DOHH2 (cell line): ENCODE data around the gene UTS2R.

Experiments
- H3F3A ChIP-seq: fragments of 200-600 bp; sonication (generic), shearing (Covaris generic); 2 replicates; pipeline ENCODE4 v1.6.0; 2016; ENCODE audit warnings: antibody characterized with exemption, mild to moderate bottlenecking; ENCODE audit not compliant: control insufficient read depth, insufficient read depth
- H3K27ac ChIP-seq: fragments of 200-600 bp; sonication (generic); 2 replicates; pipeline ENCODE4 v1.5.1; 2014; ENCODE audit warnings: low read depth, mild to moderate bottlenecking, low read length, moderate library complexity
- H3K27me3 ChIP-seq: fragments of 200-600 bp; sonication (generic); 2 replicates; pipeline ENCODE4 v1.6.1; 2014; ENCODE audit warnings: mild to moderate bottlenecking, low read length, mixed read lengths; ENCODE audit not compliant: control insufficient read depth
- H3K36me3 ChIP-seq: fragments of 200-600 bp; sonication (generic); 2 replicates; pipeline ENCODE4 v1.6.1; 2014; ENCODE audit warnings: mild to moderate bottlenecking, low read length, moderate library complexity, mixed read lengths; ENCODE audit not compliant: control insufficient read depth
- H3K4me1 ChIP-seq: fragments of 200-600 bp; sonication (generic); 2 replicates; pipeline ENCODE4 v1.6.1; 2014; ENCODE audit warnings: mild to moderate bottlenecking, low read length, mixed read lengths; ENCODE audit not compliant: control insufficient read depth
- H3K4me2 ChIP-seq: fragments of 200-600 bp; sonication (generic); 2 replicates; pipeline ENCODE4 v1.6.0; 2014; ENCODE audit warnings: mild to moderate bottlenecking, low read length, moderate library complexity
- H3K4me3 ChIP-seq: fragments of 200-600 bp; sonication (generic); 2 replicates; pipeline ENCODE4 v1.5.1; 2014; ENCODE audit warnings: mild to moderate bottlenecking, low read length, mixed read lengths
- H3K79me2 ChIP-seq: fragments of 200-600 bp; sonication (generic); 2 replicates; pipeline ENCODE4 v1.6.1; 2014; ENCODE audit warnings: mild to moderate bottlenecking, low read length, mixed read lengths; ENCODE audit not compliant: control insufficient read depth
- H3K9me2 ChIP-seq: fragments of 200-600 bp; sonication (generic); replicated peaks from 2 replicates; pipeline ENCODE4 v1.6.1; 2014; ENCODE audit warnings: mild to moderate bottlenecking, low read length, mixed read lengths; ENCODE audit not compliant: control insufficient read depth
- H3K9me3 ChIP-seq: fragments of 200-600 bp; sonication (generic); 2 replicates; pipeline ENCODE4 v1.6.1; 2014; ENCODE audit warnings: antibody characterized with exemption, low read length, mixed read lengths; ENCODE audit not compliant: control insufficient read depth, insufficient read depth
- H4K20me1 ChIP-seq: fragments of 200-600 bp; sonication (generic); 2 replicates; pipeline ENCODE4 v1.6.0; 2014; ENCODE audit warnings: low read depth, mild to moderate bottlenecking, antibody characterized with exemption, low read length, moderate library complexity; ENCODE audit not compliant: control insufficient read depth, insufficient read depth
- CTCF ChIP-seq: fragments of 200-600 bp; sonication (generic); IDR thresholded peaks from one replicate; pipeline ENCODE4 v1.5.1; 2014; ENCODE audit warnings: antibody characterized with exemption, mild to moderate bottlenecking, low read depth, low read length; ENCODE audit not compliant: poor library complexity, severe bottlenecking
- EZH2phosphoT487 ChIP-seq: fragments of 200-600 bp; sonication (generic); IDR thresholded peaks from 2 replicates; pipeline ENCODE4 v1.6.1; 2017; ENCODE audit warnings: borderline replicate concordance, mild to moderate bottlenecking, antibody characterized with exemption, low read length, moderate library complexity, mixed read lengths

The UTS2R gene

GRCh38 chr17:82323514-82324234 is 47.9 kb upstream of the UTS2R start:
- H3K36me3 ChIP-seq = no peaks in the 10 kb centered on the region
- no peak overlapping the region for H3K27ac ChIP-seq
- H3K4me3 ChIP-seq = no peak overlapping the region
- TF ChIP-seq CTCF = no peak
- TF ChIP-seq EZH2phosphoT487 = no peak
- no peaks in the 10 kb centered on the region for H4K20me1 ChIP-seq
- peaks cover 15% of the 10 kb centered on the region for H3K9me3 ChIP-seq
- H3K4me1 ChIP-seq = no peaks in the 10 kb centered on the region
- H3K4me2 ChIP-seq = no peak overlapping the region
- H3K79me2 ChIP-seq = no peaks in the 10 kb centered on the region
- H3K27me3 ChIP-seq = peaks cover 8% of the 10 kb centered on the region
- H3K9me2 ChIP-seq = no peaks in the 10 kb centered on the region
- H3F3A ChIP-seq = peaks cover 4% of the 10 kb centered on the region

DNA sequence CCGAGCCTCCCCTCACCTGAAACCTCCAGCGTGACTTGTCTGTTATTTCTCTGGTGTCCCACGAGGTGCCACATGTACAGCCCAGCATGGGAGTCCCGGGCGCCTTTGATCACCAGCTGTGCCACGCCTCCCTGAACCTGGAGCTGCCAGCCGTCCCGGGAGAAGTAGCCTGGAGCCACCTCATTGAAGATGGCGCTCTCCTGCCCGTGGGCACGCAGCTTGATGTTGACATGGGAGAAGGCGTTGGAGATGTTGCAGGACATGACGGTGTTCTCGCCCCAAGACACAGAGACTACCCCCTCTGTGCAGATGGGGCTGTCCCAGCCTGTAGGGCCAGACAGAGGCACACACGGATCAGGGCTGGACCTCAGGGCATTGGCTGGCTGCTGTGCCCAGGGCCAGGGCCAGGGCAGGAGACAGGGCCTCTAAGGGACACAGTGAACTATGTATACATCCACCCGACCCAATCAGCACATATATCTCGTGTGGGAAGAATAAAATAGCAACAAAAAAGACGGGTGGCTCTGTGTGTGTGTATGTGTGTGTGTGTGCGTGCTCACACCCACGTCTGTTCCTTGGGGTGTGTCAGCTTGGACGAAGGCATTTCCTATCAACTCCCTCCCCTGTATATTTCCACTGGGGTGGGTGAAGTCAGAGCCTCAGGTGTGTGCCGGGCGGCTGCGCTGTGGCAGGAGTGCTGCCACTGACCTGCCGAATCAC is 46.8 kb upstream of the UTS2R start:
- Histone ChIP-seq H3K4me3 (no peak overlapping the region), H3K27me3 (peaks cover 9% of the 10 kb centered on the region)

GRCh38 chr17:82325286-82326180 is 46.0 kb upstream of the UTS2R start:
- no peak overlapping the region for H3K4me3 ChIP-seq
- H4K20me1 ChIP-seq = no peaks in the 10 kb centered on the region
- peaks cover 5% of the 10 kb centered on the region; the same call in 1 of the 2 replicates for H3K4me1 ChIP-seq
- no peaks in the 10 kb centered on the region for H3K9me2 ChIP-seq
- no peak overlapping the region for H3K27ac ChIP-seq
- H3K4me2 ChIP-seq = no peak overlapping the region
- no peaks in the 10 kb centered on the region for H3K36me3 ChIP-seq
- TF ChIP-seq EZH2phosphoT487 = no peak
- no peak for TF ChIP-seq CTCF
- peaks cover 17% of the 10 kb centered on the region for H3K27me3 ChIP-seq
- H3F3A ChIP-seq = no peaks in the 10 kb centered on the region
- no peaks in the 10 kb centered on the region for H3K79me2 ChIP-seq
- H3K9me3 ChIP-seq = no peaks in the 10 kb centered on the region

More for the DNA sequence above, 46.8 kb upstream of the UTS2R start:
- no peaks in the 10 kb centered on the region for H4K20me1 ChIP-seq
- no peak overlapping the region for H3K27ac ChIP-seq
- no peaks in the 10 kb centered on the region for H3K9me2 ChIP-seq
- no peaks in the 10 kb centered on the region for H3K79me2 ChIP-seq
- no peak overlapping the region for H3K4me2 ChIP-seq
- TF ChIP-seq CTCF (no peak), EZH2phosphoT487 (no peak)
- peaks cover under 1% of the 10 kb centered on the region; the same call in 1 of the 2 replicates for H3F3A ChIP-seq
- H3K4me1 ChIP-seq = no peaks in the 10 kb centered on the region
- no peaks in the 10 kb centered on the region for H3K36me3 ChIP-seq
- peaks cover 5% of the 10 kb centered on the region; the same call in 1 of the 2 replicates for H3K9me3 ChIP-seq
